Astrocyte (in vitro differentiated cells and primary cell): ENCODE results near the gene FBXL7.

Experiments used
- EZH2 ChIP-seq: IDR thresholded peaks from 2 replicates; pipeline ENCODE4 v1.6.1; 2012; ENCODE audit warnings: mild to moderate bottlenecking, low read length, inconsistent platforms; ENCODE audit not compliant: insufficient read depth
- TF ChIP-seq, protein P1 (sequence below): IDR thresholded peaks from 2 replicates; pipeline ENCODE4 v1.5.1; 2011; ENCODE audit warnings: low read depth, mild to moderate bottlenecking, inconsistent platforms, low read length, moderate library complexity; ENCODE audit not compliant: insufficient read depth

DNA sequence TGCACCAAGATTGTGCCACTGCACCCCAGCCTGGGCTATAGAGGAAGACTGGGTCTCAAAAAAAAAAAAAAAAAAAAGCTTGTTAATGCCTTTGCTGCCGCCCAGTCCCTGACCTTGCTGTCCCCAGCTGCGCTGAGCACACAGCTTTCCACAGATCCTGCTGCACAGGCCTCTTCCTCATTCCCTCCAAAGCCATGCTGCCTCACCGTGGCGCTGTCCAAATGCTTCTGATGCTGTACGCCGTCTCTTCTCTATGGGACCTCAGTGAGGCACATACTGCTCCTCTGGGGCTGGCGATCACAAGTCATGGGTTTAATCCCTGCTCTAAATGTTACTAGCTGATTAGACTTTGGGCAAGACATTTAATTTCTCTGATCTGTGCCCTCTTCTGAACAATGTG lies 234.1 kb downstream of the FBXL7 start:
- TF ChIP-seq, protein P1, sequence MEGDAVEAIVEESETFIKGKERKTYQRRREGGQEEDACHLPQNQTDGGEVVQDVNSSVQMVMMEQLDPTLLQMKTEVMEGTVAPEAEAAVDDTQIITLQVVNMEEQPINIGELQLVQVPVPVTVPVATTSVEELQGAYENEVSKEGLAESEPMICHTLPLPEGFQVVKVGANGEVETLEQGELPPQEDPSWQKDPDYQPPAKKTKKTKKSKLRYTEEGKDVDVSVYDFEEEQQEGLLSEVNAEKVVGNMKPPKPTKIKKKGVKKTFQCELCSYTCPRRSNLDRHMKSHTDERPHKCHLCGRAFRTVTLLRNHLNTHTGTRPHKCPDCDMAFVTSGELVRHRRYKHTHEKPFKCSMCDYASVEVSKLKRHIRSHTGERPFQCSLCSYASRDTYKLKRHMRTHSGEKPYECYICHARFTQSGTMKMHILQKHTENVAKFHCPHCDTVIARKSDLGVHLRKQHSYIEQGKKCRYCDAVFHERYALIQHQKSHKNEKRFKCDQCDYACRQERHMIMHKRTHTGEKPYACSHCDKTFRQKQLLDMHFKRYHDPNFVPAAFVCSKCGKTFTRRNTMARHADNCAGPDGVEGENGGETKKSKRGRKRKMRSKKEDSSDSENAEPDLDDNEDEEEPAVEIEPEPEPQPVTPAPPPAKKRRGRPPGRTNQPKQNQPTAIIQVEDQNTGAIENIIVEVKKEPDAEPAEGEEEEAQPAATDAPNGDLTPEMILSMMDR, result no peak
- no peak for TF ChIP-seq EZH2
